ELR (cell line): Measurements from ENCODE around the gene MGST3.
"Not testable (repeated sequence)": the region's sequence is repeated elsewhere in the genome, so short reads cannot be mapped to it uniquely, and the experiment has no call there.

ENCODE experiments used
- DNase-seq: peaks from one replicate; pipeline ENCODE4 v3.0.0-alpha.2; 2015; ENCODE audit warnings: low read depth

The MGST3 gene

GRCh38 chr1:165658766-165659580 lies 27.9 kb downstream of the MGST3 start:
- not testable (repeated sequence) for DNase-seq

GRCh38 chr1:165659581-165659895 lies 28.5 kb downstream of the MGST3 start:
- no peak for DNase-seq

- DNase-seq: no peak
These were observed 30.7 kb downstream of the MGST3 start for GRCh38 chr1:165661703-165662102.

GRCh38 chr1:165662186-165662585 lies 31.2 kb downstream of the MGST3 start:
- no peak for DNase-seq

GRCh38 chr1:165666152-165666825 lies 35.3 kb downstream of the MGST3 start:
- DNase-seq: no peak

GRCh38 chr1:165668184-165668583 lies 37.1 kb downstream of the MGST3 start:
- DNase-seq: no peak

GRCh38 chr1:165671526-165671925 lies 40.5 kb downstream of the MGST3 start:
- no peak for DNase-seq

- no peak for DNase-seq
These were observed 43.6 kb downstream of the MGST3 start for GRCh38 chr1:165674599-165674998.

GRCh38 chr1:165675794-165676193 lies 44.8 kb downstream of the MGST3 start:
- DNase-seq: no peak

- peak; percentile 56 for DNase-seq
These were observed 47.5 kb downstream of the MGST3 start for GRCh38 chr1:165678509-165678908.

GRCh38 chr1:165679282-165680036 lies 48.4 kb downstream of the MGST3 start:
- DNase-seq: no peak

GRCh38 chr1:165680303-165680702 lies 49.3 kb downstream of the MGST3 start:
- no peak for DNase-seq

- not testable (repeated sequence) for DNase-seq
These were observed 49.7 kb downstream of the MGST3 start for GRCh38 chr1:165680773-165681172.

GRCh38 chr1:165683848-165684485 lies 52.9 kb downstream of the MGST3 start:
- no peak for DNase-seq

- peak; percentile 16 for DNase-seq
These were observed 55.3 kb downstream of the MGST3 start for GRCh38 chr1:165686121-165686970.

- no peak for DNase-seq
These were observed 56.0 kb downstream of the MGST3 start for GRCh38 chr1:165686971-165687433.

GRCh38 chr1:165688046-165688445 lies 57.0 kb downstream of the MGST3 start:
- DNase-seq: no peak

- no peak for DNase-seq
These were observed 64.0 kb downstream of the MGST3 start for GRCh38 chr1:165695031-165695430.

GRCh38 chr1:165696625-165697100 lies 65.6 kb downstream of the MGST3 start:
- DNase-seq: peak; percentile 63

- DNase-seq: peak; percentile 46
These were observed 66.5 kb downstream of the MGST3 start for GRCh38 chr1:165697491-165697880.
